LNCAP (cell line): ENCODE measurements around the gene SCN4B.

Experiments
- TF ChIP-seq, protein P1 (sequence below): fragments of 450-650 bp; IDR thresholded peaks from 2 replicates; pipeline ENCODE4 v1.5.1; 2017; ENCODE audit warnings: mild to moderate bottlenecking

The SCN4B gene

DNA sequence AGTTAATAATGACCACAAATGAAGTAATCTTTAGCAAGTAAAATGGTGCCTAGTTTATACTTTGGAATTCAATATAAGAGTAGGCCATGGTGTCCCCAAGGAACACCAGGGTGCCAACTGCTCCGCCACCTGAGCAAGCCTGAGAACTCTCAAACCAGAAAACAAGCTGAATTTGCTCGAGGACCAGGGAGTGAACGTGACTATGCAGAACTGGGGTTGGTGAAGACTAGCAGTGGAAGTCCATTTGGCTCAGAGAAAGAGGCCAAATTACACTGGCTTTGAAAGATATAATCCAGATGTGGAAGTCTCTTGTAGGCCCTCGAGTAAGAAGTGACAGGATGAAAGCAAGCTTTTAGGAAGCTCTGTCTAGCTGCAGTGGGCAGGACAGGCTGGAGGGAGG, 57.1 kb downstream of the SCN4B start:
- TF ChIP-seq, protein P1, sequence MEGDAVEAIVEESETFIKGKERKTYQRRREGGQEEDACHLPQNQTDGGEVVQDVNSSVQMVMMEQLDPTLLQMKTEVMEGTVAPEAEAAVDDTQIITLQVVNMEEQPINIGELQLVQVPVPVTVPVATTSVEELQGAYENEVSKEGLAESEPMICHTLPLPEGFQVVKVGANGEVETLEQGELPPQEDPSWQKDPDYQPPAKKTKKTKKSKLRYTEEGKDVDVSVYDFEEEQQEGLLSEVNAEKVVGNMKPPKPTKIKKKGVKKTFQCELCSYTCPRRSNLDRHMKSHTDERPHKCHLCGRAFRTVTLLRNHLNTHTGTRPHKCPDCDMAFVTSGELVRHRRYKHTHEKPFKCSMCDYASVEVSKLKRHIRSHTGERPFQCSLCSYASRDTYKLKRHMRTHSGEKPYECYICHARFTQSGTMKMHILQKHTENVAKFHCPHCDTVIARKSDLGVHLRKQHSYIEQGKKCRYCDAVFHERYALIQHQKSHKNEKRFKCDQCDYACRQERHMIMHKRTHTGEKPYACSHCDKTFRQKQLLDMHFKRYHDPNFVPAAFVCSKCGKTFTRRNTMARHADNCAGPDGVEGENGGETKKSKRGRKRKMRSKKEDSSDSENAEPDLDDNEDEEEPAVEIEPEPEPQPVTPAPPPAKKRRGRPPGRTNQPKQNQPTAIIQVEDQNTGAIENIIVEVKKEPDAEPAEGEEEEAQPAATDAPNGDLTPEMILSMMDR = no peak

DNA sequence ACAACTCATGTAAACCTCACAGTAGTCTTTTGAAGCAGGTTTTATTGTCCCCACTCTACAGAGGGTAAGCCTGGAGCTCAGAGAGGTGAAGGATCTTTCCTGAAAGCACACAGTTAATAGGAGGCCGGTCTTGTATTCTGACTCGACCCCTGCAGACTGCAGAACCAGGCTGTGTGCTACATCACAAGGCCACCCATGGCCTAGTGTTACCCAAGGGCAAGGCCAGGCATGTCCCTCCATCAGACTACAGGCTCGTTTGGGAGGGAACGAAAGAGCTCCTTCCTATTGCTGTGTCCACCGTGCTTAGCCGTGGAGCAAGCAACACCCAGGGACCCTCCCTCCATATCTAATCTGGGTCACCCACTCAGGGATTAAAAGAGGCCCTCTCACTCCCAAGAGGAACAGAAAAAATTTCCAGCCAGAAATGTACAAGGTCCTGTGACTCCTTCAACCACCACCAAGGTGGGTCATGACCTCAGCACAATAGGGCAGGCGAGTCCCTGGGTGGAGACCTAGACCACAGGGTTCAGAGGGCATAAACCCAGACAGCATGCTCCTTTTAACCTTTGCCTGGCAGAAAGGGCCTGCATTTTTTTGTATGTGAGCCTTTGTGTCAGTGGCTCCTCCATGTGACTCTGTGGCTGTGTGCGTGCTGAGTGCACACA, 59.6 kb downstream of the SCN4B start:
- TF ChIP-seq, protein P1 = no peak

DNA sequence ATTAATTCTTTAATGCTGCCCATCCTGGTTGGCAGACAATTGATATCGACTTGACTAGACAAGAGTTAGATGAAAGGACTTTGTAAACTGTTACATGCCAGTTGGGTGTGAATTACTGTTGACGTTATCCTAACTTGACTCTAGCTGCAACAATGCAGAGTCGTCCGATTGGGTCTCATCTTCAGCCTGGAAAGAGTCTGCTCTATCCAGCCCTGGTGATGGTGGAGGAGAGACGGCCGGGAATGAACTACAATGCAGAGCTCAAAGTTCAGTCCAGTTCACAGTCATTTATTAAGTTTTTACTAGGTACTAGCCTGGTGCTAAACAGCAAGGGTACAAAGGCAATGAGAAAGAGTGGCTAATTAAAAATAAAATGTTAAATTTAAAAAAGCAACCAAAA, 60.9 kb downstream of the SCN4B start:
- TF ChIP-seq, protein P1 = no peak

DNA sequence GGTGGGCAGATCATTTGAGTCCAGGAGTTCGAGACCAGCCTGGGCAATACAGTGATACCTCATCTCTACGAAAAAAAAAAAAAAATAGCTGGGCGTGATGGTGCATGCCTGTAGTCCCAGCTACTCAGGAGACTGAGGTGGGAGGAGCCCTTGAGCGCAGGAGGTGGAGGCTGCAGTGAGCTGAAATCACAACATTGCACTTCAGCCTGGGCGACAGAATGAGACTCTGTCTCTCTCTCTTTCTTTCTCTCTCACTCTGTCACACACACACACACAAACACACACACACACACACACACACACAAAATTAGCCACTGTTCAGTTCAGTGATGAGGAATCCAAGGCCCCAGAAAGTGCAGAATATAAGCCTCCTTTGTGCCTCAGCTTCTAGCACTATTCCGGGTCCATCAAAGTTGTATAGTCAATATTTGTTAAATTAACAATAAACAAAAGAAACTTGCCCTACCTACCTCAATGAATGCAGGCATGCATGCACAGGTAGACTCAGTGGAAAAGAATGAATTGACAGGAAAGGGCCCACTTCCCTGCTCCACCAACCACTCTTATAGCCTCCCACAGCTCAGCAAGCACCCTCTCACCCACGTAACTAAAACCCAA, 62.0 kb downstream of the SCN4B start:
- TF ChIP-seq, protein P1 = no peak

DNA sequence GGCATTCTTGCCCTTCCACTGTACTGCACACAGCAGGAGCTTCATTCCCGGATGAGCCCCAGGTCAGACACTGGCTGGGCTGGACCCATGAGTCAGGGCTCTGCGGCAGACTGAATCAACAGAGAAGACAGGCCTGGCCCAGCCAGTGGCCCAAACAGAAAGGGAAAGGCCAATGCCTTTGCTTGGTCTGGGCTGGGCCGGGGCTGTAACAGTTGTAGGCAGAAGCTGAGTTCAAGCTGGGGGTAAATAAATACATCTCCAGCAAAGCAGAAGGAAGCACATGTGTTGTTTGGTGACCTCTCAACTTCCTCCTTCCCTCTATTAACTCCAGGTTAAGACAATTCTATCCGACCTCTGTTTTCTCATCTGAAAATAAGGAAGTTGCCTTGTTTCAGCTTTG, 64.1 kb downstream of the SCN4B start:
- TF ChIP-seq, protein P1 = no peak

DNA sequence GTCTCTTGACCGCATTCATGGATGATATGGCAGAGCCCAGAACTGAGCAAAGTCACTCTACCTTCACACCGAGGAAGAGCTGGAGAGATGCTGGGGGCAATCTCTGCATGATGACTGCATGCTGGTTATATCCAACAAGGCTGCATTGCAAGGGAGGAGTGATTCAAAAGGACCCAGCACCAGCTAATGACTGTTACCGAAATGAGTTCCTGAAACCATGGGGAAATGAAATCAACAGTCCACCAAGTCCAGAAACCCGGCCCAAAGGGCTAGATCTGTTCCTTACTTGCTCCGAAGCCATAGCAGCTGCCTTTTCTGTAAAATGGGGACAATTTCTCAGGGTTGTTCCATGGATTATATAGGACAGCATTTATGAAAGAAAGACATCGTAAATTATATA, 64.7 kb downstream of the SCN4B start:
- TF ChIP-seq, protein P1 = no peak

DNA sequence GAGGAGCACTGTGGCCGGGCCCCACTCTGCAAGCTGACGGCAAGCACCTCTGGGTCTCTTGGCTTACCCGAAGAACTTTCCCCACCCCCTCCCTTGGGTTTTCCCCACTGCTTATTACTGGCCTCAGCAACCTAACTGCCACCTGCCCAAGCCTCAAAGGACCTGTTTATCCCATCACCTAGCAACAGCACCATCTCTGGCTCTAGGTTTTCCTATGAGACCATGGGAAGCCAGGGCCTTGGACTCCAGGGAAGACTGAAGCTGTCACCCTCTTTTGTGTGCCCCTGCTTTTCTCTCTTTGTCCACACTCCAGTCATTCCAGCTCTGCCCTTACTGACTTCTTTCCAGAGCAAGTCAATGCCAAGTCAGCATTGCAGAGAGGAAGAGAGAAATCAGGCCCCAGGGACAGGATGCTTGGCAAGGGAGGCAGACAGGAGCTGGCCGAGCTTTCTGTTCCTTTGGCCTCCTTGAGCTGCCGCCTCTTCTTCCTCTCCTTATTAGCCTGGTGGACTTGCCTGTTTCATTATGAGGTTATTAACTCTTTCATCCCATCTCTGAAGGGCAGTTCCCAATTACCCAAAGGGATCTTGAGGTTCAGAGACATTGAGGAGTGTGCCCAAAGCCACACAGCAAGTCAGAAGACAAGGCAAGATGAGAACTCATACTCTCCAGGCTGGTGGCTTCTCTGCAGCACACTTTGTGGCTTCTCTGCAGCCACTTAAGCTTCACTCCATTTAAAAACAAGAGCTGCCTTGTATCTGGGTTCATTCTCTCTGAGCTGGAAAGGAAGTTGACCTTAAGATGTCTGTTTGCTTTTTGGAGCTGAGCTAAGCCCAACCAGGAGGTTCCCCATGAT, 65.5 kb downstream of the SCN4B start, which contains the start of gene SMIM35:
Gene SMIM35 (minus strand): TSS at position 51 of the 856 bp plus-strand sequence. CDS start 206 bp downstream, outside the sequence.
- TF ChIP-seq, protein P1 = no peak
